ENCODE measurements around the gene WDCP.

DNA sequence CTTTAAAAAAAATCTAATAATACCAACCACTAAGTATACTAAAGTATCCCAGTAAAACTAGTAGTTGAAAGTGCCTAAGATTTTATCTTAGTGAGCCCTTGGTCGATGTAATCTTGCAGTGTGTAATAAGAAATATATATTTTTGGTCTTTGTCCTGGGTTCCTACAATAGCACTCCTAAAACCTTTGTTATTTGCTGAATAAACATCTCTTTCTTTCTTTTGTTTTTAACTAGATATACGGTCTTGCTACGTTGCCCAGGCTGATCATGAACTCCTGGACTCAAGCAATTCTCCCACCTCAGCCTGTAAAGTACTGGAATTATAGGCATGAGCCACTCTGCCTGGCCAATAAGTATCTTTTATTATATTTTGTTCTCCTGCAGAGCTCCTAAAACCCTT lies 39.8 kb upstream of the WDCP start:
- TF ChIP-seq TAF1 (IDR thresholded peaks at IDR 0.05; ENCODE audit: low read depth) (no peak), EP300 (conservative IDR thresholded peaks at IDR 0.05; ENCODE audit: poor library complexity, severe bottlenecking) (no peak), RAD21 (conservative IDR thresholded peaks at IDR 0.05) (no peak), MXI1 (conservative IDR thresholded peaks at IDR 0.05; ENCODE audit: poor library complexity, severe bottlenecking) (no peak), REST (IDR thresholded peaks at IDR 0.05; ENCODE audit: borderline replicate concordance) (no peak), SMC3 (conservative IDR thresholded peaks at IDR 0.05; ENCODE audit: poor library complexity) (no peak)
- TF ChIP-seq, protein P1, sequence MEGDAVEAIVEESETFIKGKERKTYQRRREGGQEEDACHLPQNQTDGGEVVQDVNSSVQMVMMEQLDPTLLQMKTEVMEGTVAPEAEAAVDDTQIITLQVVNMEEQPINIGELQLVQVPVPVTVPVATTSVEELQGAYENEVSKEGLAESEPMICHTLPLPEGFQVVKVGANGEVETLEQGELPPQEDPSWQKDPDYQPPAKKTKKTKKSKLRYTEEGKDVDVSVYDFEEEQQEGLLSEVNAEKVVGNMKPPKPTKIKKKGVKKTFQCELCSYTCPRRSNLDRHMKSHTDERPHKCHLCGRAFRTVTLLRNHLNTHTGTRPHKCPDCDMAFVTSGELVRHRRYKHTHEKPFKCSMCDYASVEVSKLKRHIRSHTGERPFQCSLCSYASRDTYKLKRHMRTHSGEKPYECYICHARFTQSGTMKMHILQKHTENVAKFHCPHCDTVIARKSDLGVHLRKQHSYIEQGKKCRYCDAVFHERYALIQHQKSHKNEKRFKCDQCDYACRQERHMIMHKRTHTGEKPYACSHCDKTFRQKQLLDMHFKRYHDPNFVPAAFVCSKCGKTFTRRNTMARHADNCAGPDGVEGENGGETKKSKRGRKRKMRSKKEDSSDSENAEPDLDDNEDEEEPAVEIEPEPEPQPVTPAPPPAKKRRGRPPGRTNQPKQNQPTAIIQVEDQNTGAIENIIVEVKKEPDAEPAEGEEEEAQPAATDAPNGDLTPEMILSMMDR (IDR thresholded peaks at IDR 0.05; ENCODE audit: poor library complexity, severe bottlenecking): no peak
